Breast epithelium (tissue), 4 donors: ENCODE measurements around the gene TGFBI. TPM values are rescaled to one million over a fixed set of nuclear protein-coding genes. Genes with fewer than 3 reads are reported as not detected.

Source experiments
- DNase-seq, 2 donors: peaks; one replicate each; pipeline ENCODE4 v3.0.0-alpha.2; 2019; ENCODE audit warnings: low spot score in 2 of 2
- H3K27ac ChIP-seq, 2 donors: fragments of 200-600 bp; sonication (generic) in 1 of 2; one replicate each; pipeline ENCODE4 v1.5.1; 2016 to 2019; ENCODE audit warnings: mild to moderate bottlenecking in 1 of 2
- H3K27me3 ChIP-seq, 2 donors: fragments of 200-600 bp; sonication (generic) in 1 of 2; one replicate each; pipeline versions ENCODE4 v1.5.1 to v1.6.0; 2017 to 2019; ENCODE audit warnings: control low read depth in 1 of 2, mild to moderate bottlenecking in 1 of 2
- H3K36me3 ChIP-seq: fragments of 200-600 bp; one replicate; pipeline ENCODE4 v1.5.1; 2019
- H3K4me1 ChIP-seq, 2 donors: fragments of 200-600 bp; sonication (generic); one replicate each; pipeline ENCODE4 v1.5.1; 2016 to 2019; ENCODE audit warnings: control low read depth in 1 of 2
- H3K4me3 ChIP-seq, 3 donors: fragments of 200-600 bp; sonication (generic); 1 replicate in 2 of 3; 2 replicates in 1 of 3; pipeline ENCODE4 v1.5.1; 2016 to 2019; ENCODE audit warnings: mild to moderate bottlenecking in 3 of 3, moderate library complexity in 2 of 3
- H3K9me3 ChIP-seq, 2 donors: fragments of 200-600 bp; sonication (generic) in 1 of 2; one replicate each; pipeline ENCODE4 v1.5.1; 2016 to 2019; ENCODE audit warnings: control low read depth in 1 of 2
- CTCF ChIP-seq, 3 donors: fragments of 450-650 bp; IDR thresholded peaks; one replicate each; pipeline ENCODE4 v1.5.1; 2016 to 2017; ENCODE audit warnings: antibody characterized with exemption in 3 of 3, mild to moderate bottlenecking in 3 of 3, moderate library complexity in 3 of 3
- POLR2A ChIP-seq: fragments of 450-650 bp; IDR thresholded peaks from one replicate; pipeline ENCODE4 v1.6.1; 2016; ENCODE audit warnings: antibody characterized with exemption, mild to moderate bottlenecking, moderate library complexity
- POLR2AphosphoS5 ChIP-seq, 3 donors: sonication (generic); formaldehyde crosslinking; IDR thresholded peaks; one replicate each; pipeline ENCODE4 v1.6.1; 2017; ENCODE audit warnings: antibody characterized with exemption in 3 of 3
- intact Hi-C: fragments of 100-400 bp; cut with DNase I; formaldehyde crosslinking; loops from one replicate; pipeline ENCODE4 v1.15.1; 2023; ENCODE audit warnings: low total_unique reads
- total RNA-seq, 3 donors: library from RNA; depleted of rRNA; stranded (reverse); fragments of >200 nt; gene quantifications; one replicate each; pipeline ENCODE4 v1.1.0, GENCODE V29; 2016

TGFBI gene
- total RNA-seq, 3 donors from 2014 or later: 40.4 to 145 (median 45.2) TPM

GRCh38 chr5:136001466-136001981 lies 27.3 kb upstream of the TGFBI start:
- H3K4me1 ChIP-seq: no peaks in the 10 kb centered on the region
- no peaks in the 10 kb centered on the region for H3K27me3 ChIP-seq
- no peak overlapping the region for H3K4me3 ChIP-seq
- no peak for DNase-seq
- H3K27ac ChIP-seq: peak overlapping the region in 1 of 2 donors; percentile 52
- intact Hi-C loops: no loop called here
- no peak for TF ChIP-seq POLR2A
- TF ChIP-seq CTCF (IDR thresholded peaks at IDR 0.05): no peak
- TF ChIP-seq POLR2AphosphoS5 (IDR thresholded peaks at IDR 0.05): no peak
- H3K36me3 ChIP-seq: no peaks in the 10 kb centered on the region
- H3K9me3 ChIP-seq: no peaks in the 10 kb centered on the region

GRCh38 chr5:136004436-136004835 lies 24.4 kb upstream of the TGFBI start:
- no peaks in the 10 kb centered on the region for H3K4me1 ChIP-seq
- intact Hi-C loops: no loop called here
- H3K4me3 ChIP-seq: no peak overlapping the region
- no peaks in the 10 kb centered on the region for H3K9me3 ChIP-seq
- DNase-seq: no peak
- no peak overlapping the region for H3K27ac ChIP-seq
- no peaks in the 10 kb centered on the region for H3K36me3 ChIP-seq
- no peak for TF ChIP-seq CTCF (IDR thresholded peaks at IDR 0.05)
- no peak for TF ChIP-seq POLR2AphosphoS5 (IDR thresholded peaks at IDR 0.05)
- no peak for TF ChIP-seq POLR2A
- H3K27me3 ChIP-seq: no peaks in the 10 kb centered on the region

- intact Hi-C loops: no loop called here
- Histone ChIP-seq H3K4me1 (no peaks in the 10 kb centered on the region), H3K27me3 (no peaks in the 10 kb centered on the region), H3K9me3 (no peaks in the 10 kb centered on the region), H3K4me3 (no peak overlapping the region), H3K36me3 (no peaks in the 10 kb centered on the region), H3K27ac (no peak overlapping the region)
- TF ChIP-seq CTCF (IDR thresholded peaks at IDR 0.05) (no peak), POLR2AphosphoS5 (IDR thresholded peaks at IDR 0.05) (no peak), POLR2A (no peak)
- no peak for DNase-seq
Observed at GRCh38 chr5:136005476-136005875, 23.3 kb upstream of the TGFBI start.

GRCh38 chr5:136006164-136006563 lies 22.6 kb upstream of the TGFBI start:
- Histone ChIP-seq H3K9me3 (no peaks in the 10 kb centered on the region), H3K36me3 (no peaks in the 10 kb centered on the region), H3K27me3 (no peaks in the 10 kb centered on the region), H3K4me1 (no peaks in the 10 kb centered on the region), H3K27ac (no peak overlapping the region), H3K4me3 (no peak overlapping the region)
- intact Hi-C loops: no loop called here
- TF ChIP-seq POLR2AphosphoS5 (IDR thresholded peaks at IDR 0.05) (no peak), POLR2A (no peak), CTCF (IDR thresholded peaks at IDR 0.05) (no peak)
- DNase-seq: no peak

- Histone ChIP-seq H3K4me1 (no peaks in the 10 kb centered on the region), H3K9me3 (no peaks in the 10 kb centered on the region), H3K27ac (no peak overlapping the region), H3K36me3 (no peaks in the 10 kb centered on the region), H3K4me3 (no peak overlapping the region), H3K27me3 (no peaks in the 10 kb centered on the region)
- DNase-seq: no peak
- no peak for TF ChIP-seq CTCF (IDR thresholded peaks at IDR 0.05)
- no peak for TF ChIP-seq POLR2A
- no peak for TF ChIP-seq POLR2AphosphoS5 (IDR thresholded peaks at IDR 0.05)
- intact Hi-C loops: no loop called here
Observed at GRCh38 chr5:136006761-136007251, 22.0 kb upstream of the TGFBI start.
